ENCODE measurements around the gene PLOD1.
A peak's percentile ranks its signal among the peaks of the same experiment; 100 is the strongest.
"Not testable (repeated sequence)": the region's sequence is repeated elsewhere in the genome, so short reads cannot be mapped to it uniquely, and the experiment has no call there.

PLOD1 gene

GRCh38 chr1:11903210-11903609, 31.3 kb upstream of the PLOD1 start:
- no peaks in the 10 kb centered on the region for H3K36me3 ChIP-seq (ENCODE audit: control insufficient read depth, insufficient read depth, low read length)
- H3K4me3 ChIP-seq (ENCODE audit: low read length), result no peak overlapping the region
- H3K9ac ChIP-seq (ENCODE audit: low read length), result no peak overlapping the region
- H3K4me1 ChIP-seq (ENCODE audit: control insufficient read depth, insufficient read depth, low read length), result no peaks in the 10 kb centered on the region
- H3K27me3 ChIP-seq (ENCODE audit: control insufficient read depth, insufficient read depth, low read length), result peaks cover 12% of the 10 kb centered on the region
- no peak overlapping the region for H3K27ac ChIP-seq (ENCODE audit: low read depth, low read length)

GRCh38 chr1:11904156-11904555, 30.4 kb upstream of the PLOD1 start:
- not testable (repeated sequence) for H3K4me1 ChIP-seq (ENCODE audit: control insufficient read depth, insufficient read depth, low read length); H3K36me3 ChIP-seq (ENCODE audit: control insufficient read depth, insufficient read depth, low read length); H3K27ac ChIP-seq (ENCODE audit: low read depth, low read length); H3K9ac ChIP-seq (ENCODE audit: low read length); H3K4me3 ChIP-seq (ENCODE audit: low read length); H3K27me3 ChIP-seq (ENCODE audit: control insufficient read depth, insufficient read depth, low read length)

DNA sequence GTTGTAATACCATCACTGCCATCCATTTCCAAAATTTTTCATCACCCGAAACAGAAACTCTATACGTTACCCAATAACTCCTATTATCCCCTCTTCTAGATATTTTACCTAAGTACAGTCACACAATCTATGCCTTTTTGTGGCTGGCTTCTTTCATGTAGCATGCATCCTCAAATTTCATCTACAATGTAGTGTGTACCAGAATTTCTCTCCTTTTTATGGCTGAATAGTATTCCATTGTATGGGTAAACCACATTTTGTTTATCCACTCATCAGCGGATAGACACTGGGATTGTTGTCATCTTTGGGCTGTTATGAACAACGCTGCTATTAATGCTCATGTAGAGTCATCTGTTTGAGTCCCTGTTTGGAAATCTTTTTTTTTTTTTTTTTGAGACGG, 29.5 kb upstream of the PLOD1 start:
- Histone ChIP-seq H3K27me3 (ENCODE audit: control insufficient read depth, insufficient read depth, low read length) (no peaks in the 10 kb centered on the region), H3K27ac (ENCODE audit: low read depth, low read length) (no peak overlapping the region), H3K4me3 (ENCODE audit: low read length) (no peak overlapping the region), H3K4me1 (ENCODE audit: control insufficient read depth, insufficient read depth, low read length) (no peaks in the 10 kb centered on the region), H3K9ac (ENCODE audit: low read length) (no peak overlapping the region), H3K36me3 (ENCODE audit: control insufficient read depth, insufficient read depth, low read length) (no peaks in the 10 kb centered on the region)

DNA sequence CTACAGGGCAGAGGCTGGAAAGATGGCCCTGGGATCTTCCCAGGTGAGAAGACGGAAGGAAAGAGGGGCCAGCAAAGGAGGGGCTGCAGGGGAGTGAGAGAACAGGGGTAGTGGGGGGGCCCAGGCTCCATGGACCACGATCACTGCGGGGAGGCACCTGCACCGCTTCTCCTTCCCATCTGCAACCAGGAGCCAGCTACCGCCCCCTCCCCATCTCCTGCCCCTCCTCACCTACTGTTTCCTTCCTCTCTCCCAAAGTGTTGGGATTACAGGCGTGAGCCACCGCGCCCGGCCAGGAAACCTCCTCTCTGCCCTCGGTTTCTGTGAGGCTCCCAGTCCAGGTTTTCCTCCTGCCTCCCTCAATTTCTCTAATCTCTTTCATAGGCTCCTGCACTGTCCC, 27.6 kb upstream of the PLOD1 start:
- H3K9ac ChIP-seq (ENCODE audit: low read length), result no peak overlapping the region
- H3K27ac ChIP-seq (ENCODE audit: low read depth, low read length), result no peak overlapping the region

DNA sequence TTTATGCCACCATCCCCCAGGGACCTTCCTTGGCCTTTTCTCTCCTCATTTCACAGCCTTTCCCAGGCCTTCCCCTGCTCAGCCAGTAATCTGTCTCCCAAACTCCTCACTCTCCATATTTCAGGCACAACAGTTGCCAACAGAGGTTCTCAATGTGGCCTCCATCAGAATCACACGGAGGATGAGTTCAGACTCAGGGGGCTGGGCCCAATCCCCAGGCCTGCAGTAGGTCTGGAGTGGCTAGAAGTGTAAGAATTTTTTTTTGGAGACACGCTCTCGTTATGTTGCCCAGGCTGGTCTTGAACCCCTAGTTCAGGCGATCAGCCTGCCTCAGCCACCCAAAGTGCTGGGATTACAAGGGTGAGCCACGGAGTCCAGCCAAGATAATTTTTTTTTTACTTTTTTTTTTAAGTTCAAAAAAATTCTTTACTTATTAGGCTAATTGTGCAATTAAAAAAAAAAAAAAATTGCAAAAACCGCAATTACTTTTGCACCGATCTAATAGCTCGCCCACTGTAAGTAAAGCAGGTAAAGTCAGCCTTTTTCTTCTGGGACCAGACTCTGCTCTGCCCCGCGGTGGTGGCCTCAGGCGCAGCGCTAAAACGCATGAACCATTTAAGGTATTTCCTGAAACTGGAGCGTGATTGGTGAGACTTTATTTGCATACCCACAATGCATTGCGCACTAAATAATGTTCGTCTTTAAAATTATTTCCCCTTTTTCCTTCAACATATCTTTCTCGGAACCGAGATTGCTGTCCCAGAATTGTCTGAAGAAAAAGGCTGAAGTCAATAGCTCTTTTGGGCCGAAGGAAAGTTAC, 27.0 kb upstream of the PLOD1 start:
- no peaks in the 10 kb centered on the region for H3K4me1 ChIP-seq (ENCODE audit: control insufficient read depth, insufficient read depth, low read length)
- no peak overlapping the region for H3K9ac ChIP-seq (ENCODE audit: low read length)

More for the DNA sequence above, 27.6 kb upstream of the PLOD1 start:
- H3K27me3 ChIP-seq (ENCODE audit: control insufficient read depth, insufficient read depth, low read length), result no peaks in the 10 kb centered on the region
- H3K4me1 ChIP-seq (ENCODE audit: control insufficient read depth, insufficient read depth, low read length), result no peaks in the 10 kb centered on the region
- no peak overlapping the region for H3K4me3 ChIP-seq (ENCODE audit: low read length)
- H3K36me3 ChIP-seq (ENCODE audit: control insufficient read depth, insufficient read depth, low read length), result no peaks in the 10 kb centered on the region

DNA sequence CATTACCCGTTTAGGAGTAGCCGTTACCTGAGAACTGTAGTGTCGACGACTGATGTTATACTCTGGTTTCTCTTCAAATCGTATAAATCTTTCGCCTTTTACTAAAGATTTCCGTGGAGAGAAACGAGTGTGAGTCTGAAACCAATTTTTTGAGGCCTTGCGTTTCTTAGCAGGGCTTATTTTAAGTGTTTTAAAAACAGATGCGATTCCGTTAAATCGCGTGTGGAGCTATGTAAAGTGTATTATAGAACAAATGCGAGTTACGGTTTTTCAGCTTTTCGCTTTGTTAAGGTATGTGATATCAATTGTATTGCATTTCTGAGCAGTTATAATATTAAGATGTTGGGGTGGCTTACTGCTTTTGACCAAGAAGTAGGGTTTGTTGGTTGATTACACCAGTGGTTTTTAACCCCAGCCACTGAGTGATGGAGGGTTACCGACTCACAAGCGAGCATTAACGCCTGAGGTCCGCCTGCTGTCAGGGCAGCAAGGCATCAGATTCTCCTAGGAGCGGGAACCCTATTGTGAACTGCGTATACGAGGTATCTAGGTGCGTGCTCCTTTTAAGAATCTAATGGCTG, 26.3 kb upstream of the PLOD1 start:
- peak overlapping the region; percentile 71 for H3K4me3 ChIP-seq (ENCODE audit: low read length)
- peak overlapping the region; percentile 98 for H3K27ac ChIP-seq (ENCODE audit: low read depth, low read length)
- H3K9ac ChIP-seq (ENCODE audit: low read length), result peak overlapping the region; percentile 60
- no peaks in the 10 kb centered on the region for H3K36me3 ChIP-seq (ENCODE audit: control insufficient read depth, insufficient read depth, low read length)
- H3K4me1 ChIP-seq (ENCODE audit: control insufficient read depth, insufficient read depth, low read length), result no peaks in the 10 kb centered on the region
- H3K27me3 ChIP-seq (ENCODE audit: control insufficient read depth, insufficient read depth, low read length), result no peaks in the 10 kb centered on the region

More for the DNA sequence above, 27.0 kb upstream of the PLOD1 start:
- Histone ChIP-seq H3K4me3 (ENCODE audit: low read length) (no peak overlapping the region), H3K36me3 (ENCODE audit: control insufficient read depth, insufficient read depth, low read length) (no peaks in the 10 kb centered on the region), H3K27ac (ENCODE audit: low read depth, low read length) (peak overlapping the region; percentile 98), H3K27me3 (ENCODE audit: control insufficient read depth, insufficient read depth, low read length) (no peaks in the 10 kb centered on the region)

- H3K4me1 ChIP-seq (ENCODE audit: control insufficient read depth, insufficient read depth, low read length); H3K27me3 ChIP-seq (ENCODE audit: control insufficient read depth, insufficient read depth, low read length); H3K9ac ChIP-seq (ENCODE audit: low read length); H3K27ac ChIP-seq (ENCODE audit: low read depth, low read length); H3K4me3 ChIP-seq (ENCODE audit: low read length); H3K36me3 ChIP-seq (ENCODE audit: control insufficient read depth, insufficient read depth, low read length): not testable (repeated sequence)
Measured at GRCh38 chr1:11910914-11911228, 23.6 kb upstream of the PLOD1 start.

GRCh38 chr1:11912000-11912399, 22.5 kb upstream of the PLOD1 start:
- H3K36me3 ChIP-seq (ENCODE audit: control insufficient read depth, insufficient read depth, low read length), result no peaks in the 10 kb centered on the region
- H3K9ac ChIP-seq (ENCODE audit: low read length), result no peak overlapping the region
- no peaks in the 10 kb centered on the region for H3K4me1 ChIP-seq (ENCODE audit: control insufficient read depth, insufficient read depth, low read length)
- no peaks in the 10 kb centered on the region for H3K27me3 ChIP-seq (ENCODE audit: control insufficient read depth, insufficient read depth, low read length)
- peak overlapping the region; percentile 23 for H3K27ac ChIP-seq (ENCODE audit: low read depth, low read length)
- no peak overlapping the region for H3K4me3 ChIP-seq (ENCODE audit: low read length)

GRCh38 chr1:11912482-11913216, 21.9 kb upstream of the PLOD1 start:
- not testable (repeated sequence) for H3K27me3 ChIP-seq (ENCODE audit: control insufficient read depth, insufficient read depth, low read length); H3K4me3 ChIP-seq (ENCODE audit: low read length); H3K9ac ChIP-seq (ENCODE audit: low read length); H3K36me3 ChIP-seq (ENCODE audit: control insufficient read depth, insufficient read depth, low read length); H3K4me1 ChIP-seq (ENCODE audit: control insufficient read depth, insufficient read depth, low read length)
- peak overlapping the region; percentile 23 for H3K27ac ChIP-seq (ENCODE audit: low read depth, low read length)

DNA sequence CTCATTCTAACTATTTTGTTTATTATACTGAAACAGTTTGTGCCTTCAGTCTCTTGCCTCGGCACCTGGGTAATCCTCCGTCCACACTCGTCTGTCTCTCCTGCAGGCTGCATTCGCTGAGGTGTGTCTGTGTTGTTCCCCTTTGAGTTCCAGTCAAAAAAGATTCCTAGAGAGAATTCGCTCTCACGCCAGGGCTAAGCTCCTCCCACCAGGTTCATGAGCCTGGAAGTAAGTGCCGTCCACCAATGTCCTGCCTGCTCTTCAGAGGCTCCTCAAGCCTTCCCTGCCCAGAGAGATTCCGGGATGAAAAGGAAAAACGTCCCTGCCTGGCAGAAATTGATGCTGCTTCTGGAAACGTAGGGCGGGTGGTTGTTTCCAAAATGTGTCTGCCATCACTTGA, 21.2 kb upstream of the PLOD1 start:
- Histone ChIP-seq H3K4me1 (ENCODE audit: control insufficient read depth, insufficient read depth, low read length) (no peaks in the 10 kb centered on the region), H3K9ac (ENCODE audit: low read length) (no peak overlapping the region), H3K36me3 (ENCODE audit: control insufficient read depth, insufficient read depth, low read length) (no peaks in the 10 kb centered on the region), H3K27ac (ENCODE audit: low read depth, low read length) (no peak overlapping the region), H3K4me3 (ENCODE audit: low read length) (no peak overlapping the region), H3K27me3 (ENCODE audit: control insufficient read depth, insufficient read depth, low read length) (no peaks in the 10 kb centered on the region)

- Histone ChIP-seq H3K27me3 (ENCODE audit: control insufficient read depth, insufficient read depth, low read length) (no peaks in the 10 kb centered on the region), H3K27ac (ENCODE audit: low read depth, low read length) (no peak overlapping the region), H3K4me3 (ENCODE audit: low read length) (no peak overlapping the region), H3K4me1 (ENCODE audit: control insufficient read depth, insufficient read depth, low read length) (peaks cover 7% of the 10 kb centered on the region), H3K9ac (ENCODE audit: low read length) (no peak overlapping the region), H3K36me3 (ENCODE audit: control insufficient read depth, insufficient read depth, low read length) (peaks cover 5% of the 10 kb centered on the region)
Measured at GRCh38 chr1:11914024-11914423, 20.5 kb upstream of the PLOD1 start.

DNA sequence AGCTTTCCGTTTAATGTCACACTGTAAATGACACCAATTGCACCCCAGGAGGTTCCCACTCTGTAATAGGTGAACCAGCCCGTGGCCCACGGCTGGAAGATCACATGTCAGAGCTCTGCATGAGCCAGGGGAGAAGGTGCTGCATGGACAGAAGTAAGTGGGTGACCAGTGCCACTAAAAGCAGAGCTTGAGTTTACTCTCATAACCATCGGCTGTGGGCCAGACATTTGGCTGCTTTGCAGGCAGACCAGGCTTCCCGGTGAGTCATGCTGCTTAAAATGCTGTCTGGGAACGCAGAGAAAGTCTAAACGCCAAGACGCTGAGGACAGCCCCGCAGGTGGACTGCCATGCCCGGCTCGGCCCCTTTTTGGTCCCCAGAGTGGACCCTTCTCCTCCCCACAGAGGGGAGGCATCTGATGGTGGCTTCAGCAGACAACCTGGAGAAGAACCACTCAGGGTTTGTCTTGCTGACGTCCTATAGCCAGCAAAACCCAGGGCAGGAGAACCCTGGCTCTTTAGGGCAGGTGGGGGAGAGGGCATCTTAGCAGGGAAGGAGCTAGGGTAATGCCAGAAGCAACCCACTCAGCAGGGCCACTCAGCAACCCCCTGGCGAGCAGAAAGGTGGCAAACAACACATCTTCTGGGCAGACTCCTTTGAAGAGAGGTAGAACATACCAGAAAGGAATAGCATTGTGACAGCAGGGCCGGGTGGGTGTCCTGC, 15.6 kb upstream of the PLOD1 start:
- Histone ChIP-seq H3K27ac (ENCODE audit: low read depth, low read length) (peak overlapping the region; percentile 77), H3K9ac (ENCODE audit: low read length) (no peak overlapping the region), H3K27me3 (ENCODE audit: control insufficient read depth, insufficient read depth, low read length) (no peaks in the 10 kb centered on the region), H3K36me3 (ENCODE audit: control insufficient read depth, insufficient read depth, low read length) (peaks cover 30% of the 10 kb centered on the region), H3K4me1 (ENCODE audit: control insufficient read depth, insufficient read depth, low read length) (peaks cover 20% of the 10 kb centered on the region), H3K4me3 (ENCODE audit: low read length) (peak overlapping the region; percentile 21)

All from rectal smooth muscle tissue (tissue), 1 donor.